HG03575 (cell line): Measurements from ENCODE around the gene TBX18.

ENCODE experiments used
- ATAC-seq: cut with Tn5 transposase; IDR thresholded peaks from one replicate; pipeline ENCODE4 v1.9.1; 2021; ENCODE audit not compliant: unreplicated experiment, insufficient number of reproducible peaks, low FRiP score; ENCODE audit errors: extremely low read depth

The TBX18 gene

DNA sequence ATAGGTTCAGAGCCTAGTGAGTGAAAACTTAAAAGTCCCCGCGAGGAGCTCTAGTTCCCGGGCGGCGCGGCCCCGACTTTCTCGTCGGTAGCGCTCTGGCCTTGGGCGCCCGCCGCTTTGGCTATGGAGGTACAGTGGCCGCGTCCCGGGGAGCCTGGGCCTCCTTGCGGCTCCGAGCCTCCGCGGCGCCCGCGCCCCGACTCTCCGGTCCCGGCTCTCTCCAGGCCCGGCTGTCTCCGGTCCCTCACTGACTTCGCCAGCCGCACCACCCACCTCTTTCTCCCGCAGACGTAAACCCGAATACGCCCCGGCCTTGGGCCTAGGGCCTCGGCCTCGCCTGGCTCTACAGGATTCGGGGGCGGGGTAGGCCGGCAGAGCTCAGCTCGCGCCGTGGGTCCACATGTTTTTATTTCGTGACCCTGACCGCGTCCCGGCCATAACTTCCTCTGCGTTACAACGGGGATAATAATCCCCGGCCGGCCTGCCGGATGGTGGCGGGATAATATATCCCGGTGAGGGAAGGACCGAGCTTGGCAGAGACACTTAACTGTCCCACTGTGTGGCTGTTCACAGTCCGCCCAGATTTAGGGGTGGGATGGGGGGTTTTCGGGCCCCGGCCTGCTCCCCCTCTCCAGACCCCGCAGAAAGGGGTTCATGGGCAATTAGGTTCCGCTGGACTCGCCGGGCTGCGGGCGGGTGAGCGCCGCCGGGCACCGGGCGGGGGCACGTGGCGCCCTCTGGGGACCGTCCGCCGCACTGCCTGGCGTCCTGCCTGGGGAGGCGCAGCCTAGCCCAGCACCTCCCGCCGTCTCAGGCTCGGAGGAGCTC, 10.0 kb upstream of the TBX18 start:
- no peak for ATAC-seq

DNA sequence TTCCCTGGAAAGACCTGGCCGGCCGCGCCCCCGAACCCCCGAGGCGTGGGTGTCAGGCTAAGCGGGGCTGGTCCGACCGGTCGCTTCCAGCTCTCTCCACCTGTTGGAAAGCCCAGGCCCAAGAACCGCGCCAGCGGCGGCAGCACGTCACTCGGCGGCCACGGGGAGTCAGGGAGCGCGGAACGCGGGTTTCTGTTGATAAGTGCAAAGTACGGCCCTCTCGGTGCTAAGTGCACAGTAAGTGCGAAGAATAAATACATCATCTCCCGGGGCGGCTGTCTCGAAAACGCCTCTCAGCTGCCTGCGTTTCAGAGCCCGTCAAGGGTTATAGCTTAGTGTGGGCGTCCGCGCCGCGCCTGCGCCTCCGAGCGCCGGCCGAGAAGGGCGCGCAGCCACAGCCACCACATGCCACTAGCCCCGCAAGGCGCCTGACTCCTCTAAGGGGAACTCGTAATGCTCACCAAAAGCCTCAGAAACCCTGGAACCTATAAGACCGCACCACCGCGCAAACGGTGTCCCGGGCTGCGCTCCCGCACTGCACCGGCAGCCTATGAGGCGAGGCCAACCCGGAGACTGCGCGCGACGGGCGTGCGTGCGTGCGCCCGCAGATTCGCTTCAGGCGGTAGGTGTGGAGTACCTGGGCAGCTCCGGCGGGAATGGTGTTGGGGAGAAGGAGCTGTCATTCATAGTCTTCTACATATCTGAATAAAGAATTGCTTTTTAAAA, 9.2 kb upstream of the TBX18 start:
- ATAC-seq: no peak

GRCh38 chr6:84773133-84773430, 8.7 kb upstream of the TBX18 start:
- ATAC-seq: no peak

DNA sequence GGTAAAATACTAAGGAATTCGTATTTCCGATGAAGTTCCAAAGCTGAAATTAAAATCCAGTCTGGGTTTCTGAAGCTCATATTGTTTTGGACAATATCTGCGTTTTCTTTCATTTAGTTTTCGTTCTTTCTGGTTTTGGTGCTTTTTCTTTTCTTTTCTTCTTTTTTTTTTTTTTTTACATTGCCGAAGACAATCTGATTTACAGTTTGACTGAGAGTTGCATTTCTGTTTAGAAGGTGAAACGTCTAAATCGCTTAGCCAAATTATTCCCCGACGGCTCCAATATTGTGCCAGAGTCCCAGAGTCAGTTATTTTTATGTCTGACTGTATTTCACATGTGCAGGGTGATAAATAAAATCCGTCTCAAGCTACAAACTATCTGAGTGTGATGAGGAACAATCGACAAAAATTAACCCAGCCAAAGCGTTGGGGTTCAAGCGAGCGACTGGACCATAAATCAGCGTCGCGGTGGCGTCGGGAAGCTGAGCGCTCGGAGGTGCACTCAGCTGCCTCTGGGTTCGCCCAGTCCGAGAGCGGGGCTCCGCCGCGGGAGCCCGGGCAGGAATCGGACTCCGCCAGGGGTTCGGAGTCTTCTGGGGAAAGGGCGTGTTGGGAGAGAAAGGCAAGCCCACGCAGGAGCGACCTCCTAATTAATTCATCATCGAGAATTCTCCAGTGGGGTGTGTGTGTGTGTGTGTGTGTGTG, 8.2 kb upstream of the TBX18 start:
- ATAC-seq: no peak

DNA sequence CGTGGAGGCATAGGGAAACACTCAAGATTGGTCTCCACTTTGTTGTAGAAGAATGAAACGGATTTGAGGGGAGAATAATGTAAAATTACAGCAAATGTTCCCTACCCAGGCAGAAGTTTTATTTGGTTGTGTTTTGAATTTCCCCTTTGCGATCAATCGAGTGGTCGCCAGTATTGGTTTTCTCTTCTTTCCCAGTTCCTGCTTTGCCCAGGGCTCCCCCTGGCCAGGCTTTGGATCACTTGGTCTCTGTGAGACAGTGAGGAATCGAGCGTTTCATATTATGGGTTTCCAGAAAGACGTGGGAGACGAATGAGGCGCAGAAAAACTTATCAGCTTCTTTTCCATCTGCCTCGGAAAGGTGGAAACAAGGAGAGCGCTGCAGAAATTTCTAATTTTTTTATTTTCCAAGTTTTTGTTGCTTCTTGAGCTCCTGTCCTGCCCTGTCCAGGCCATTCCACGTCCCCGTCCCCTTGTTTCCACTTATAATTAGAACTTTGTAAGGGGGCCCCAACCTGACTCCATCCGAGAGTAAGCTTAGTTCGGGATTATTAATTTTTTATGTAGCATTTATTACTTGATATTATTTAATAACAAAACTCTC, 7.5 kb upstream of the TBX18 start:
- ATAC-seq: no peak

GRCh38 chr6:84771125-84771755, 6.8 kb upstream of the TBX18 start:
- no peak for ATAC-seq

- ATAC-seq: no peak
Observed at GRCh38 chr6:84770521-84770920, 6.1 kb upstream of the TBX18 start.

DNA sequence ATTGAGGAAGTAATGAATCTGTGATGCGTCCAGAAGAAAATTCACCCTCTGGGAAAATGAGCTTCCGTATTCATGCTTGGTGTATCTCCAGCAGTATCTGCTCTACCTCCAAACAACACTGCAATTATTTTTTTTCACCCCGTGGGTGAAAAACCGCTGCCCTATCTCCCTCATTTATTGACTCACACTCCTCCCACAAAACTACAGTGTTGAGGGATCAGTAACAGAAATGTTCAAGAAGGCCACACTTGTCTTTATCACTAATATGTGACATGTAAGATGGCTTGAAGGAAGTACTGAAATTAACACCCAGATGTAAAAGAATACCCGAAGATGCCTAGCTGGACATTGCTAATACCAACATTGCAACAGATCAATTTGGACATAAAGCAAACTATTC, 4.9 kb upstream of the TBX18 start:
- ATAC-seq: no peak

- no peak for ATAC-seq
Observed at GRCh38 chr6:84768442-84769174, 4.2 kb upstream of the TBX18 start.

GRCh38 chr6:84767526-84768201, 3.3 kb upstream of the TBX18 start:
- ATAC-seq: no peak

- no peak for ATAC-seq
Observed at GRCh38 chr6:84766799-84767525, 2.6 kb upstream of the TBX18 start.

GRCh38 chr6:84766118-84766798, 1.9 kb upstream of the TBX18 start:
- ATAC-seq: no peak

DNA sequence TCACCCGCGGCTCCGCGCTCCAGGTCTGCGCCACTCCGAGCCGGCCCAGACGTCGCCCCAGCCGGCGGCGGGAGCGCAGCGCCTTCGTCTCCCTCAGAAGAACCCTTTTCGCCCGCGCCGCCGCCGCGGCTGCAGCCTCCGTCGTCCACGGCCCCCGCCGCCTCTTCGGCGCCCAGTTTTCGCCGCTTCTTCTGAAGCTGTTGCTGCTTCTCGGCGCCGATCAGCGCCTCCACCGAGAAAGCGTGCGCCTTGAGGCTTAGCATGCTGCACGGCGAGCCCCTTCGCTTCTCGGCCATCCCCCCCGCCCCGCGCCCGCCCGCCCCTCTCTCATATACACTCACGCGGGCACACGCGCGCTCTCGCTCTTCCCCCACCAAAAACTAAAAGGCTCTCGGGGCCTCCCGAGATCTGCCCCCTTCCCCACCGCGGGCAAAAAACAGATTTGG, 489 bp downstream of the TBX18 start:
- no peak for ATAC-seq

DNA sequence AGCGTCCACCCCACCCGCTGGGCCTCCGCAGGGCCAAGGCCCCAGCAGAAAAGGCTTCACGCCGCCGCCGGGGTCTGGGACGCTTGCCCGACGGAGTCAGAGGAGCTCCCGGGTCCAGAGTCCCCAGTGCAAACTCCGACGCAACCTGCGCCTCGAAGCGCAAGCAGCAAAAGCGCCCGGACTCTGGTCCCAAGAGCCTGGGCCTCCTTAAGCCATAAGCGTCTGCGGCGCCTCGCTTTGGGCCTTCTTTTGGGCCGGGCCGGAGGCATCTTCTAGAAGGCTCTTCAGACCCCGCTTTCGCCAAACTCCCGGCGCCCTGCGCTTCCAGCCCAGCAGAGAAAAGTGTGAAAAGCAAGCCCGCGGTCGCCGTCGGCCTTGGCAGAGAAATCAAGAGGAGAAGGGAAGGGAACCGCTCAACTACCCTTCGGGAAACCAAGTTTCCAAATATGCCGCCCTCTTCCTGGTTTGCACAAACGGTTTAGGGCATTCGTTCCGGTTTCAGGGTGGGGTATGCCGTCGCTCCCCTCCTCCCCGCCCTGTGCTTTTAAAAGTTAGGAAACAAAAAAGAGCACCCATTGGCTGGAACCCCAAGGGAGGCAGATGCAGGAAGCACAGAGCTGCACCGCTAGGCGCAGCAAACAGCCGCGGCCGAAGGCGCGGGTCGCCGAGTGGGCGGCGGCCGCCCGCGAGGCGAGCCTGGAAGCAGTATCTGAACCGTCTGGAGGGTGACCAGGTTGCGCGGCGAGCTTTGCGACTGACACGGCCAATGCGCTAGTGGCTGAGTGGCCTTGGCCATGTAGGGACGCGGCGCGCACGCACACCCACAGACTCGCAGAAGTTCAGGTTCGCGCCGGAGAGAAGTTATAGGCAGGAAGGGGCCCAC, 1.2 kb downstream of the TBX18 start:
- ATAC-seq: no peak

- ATAC-seq: no peak
Observed at GRCh38 chr6:84762220-84763002, 2.0 kb downstream of the TBX18 start.
